B cell (primary cell): ENCODE results near the gene PLBD1. TPM values are rescaled to one million over a fixed set of nuclear protein-coding genes. Genes with fewer than 3 reads are reported as not detected.

Experiments used
- ATAC-seq: fragments of 200-7000 bp; cut with Tn5 transposase; one replicate; pipeline ENCODE4 v1.10.0; 2021; ENCODE audit warnings: low read depth, mild to moderate bottlenecking, moderate number of reproducible peaks, moderate library complexity
- CTCF ChIA-PET: fragments of 350-600 bp; sonication (Branson Sonifier 250); formaldehyde crosslinking; loops from one replicate; lab custom pipeline; 2021; ENCODE audit warnings: antibody characterized with exemption, inconsistent platforms; lab: Charles Lee
- POLR2A ChIA-PET: fragments of 350-600 bp; sonication (Branson Sonifier 250); formaldehyde crosslinking; loops from one replicate; lab custom pipeline; 2021; ENCODE audit warnings: antibody characterized with exemption; lab: Charles Lee
- DNase-seq: peaks from one replicate; pipeline ENCODE4 v3.0.0; 2013
- H2AFZ ChIP-seq: 2 replicates; pipeline ENCODE4 v1.6.1; 2012; ENCODE audit warnings: mild to moderate bottlenecking, low read depth, low read length; ENCODE audit not compliant: insufficient read depth, poor library complexity, severe bottlenecking
- H3K27ac ChIP-seq, 2 donors: 1 replicate in 1 of 2; 2 replicates in 1 of 2; pipeline ENCODE4 v1.5.1; 2012 to 2013; ENCODE audit warnings: low read length in 2 of 2, mild to moderate bottlenecking in 2 of 2, moderate library complexity in 1 of 2
- H3K27me3 ChIP-seq, 4 experiments: fragments of 200-600 bp in 1 of 4; sonication (generic) in 1 of 4; replicated peaks in 1 of 4; 1 replicate in 2 of 4; 2 replicates in 2 of 4; pipeline versions ENCODE4 v1.6.1 to v1.7.0; 2013 to 2016; ENCODE audit warnings: low read length in 3 of 4, mild to moderate bottlenecking in 2 of 4, mixed read lengths in 1 of 4, moderate library complexity in 1 of 4; ENCODE audit not compliant: insufficient read depth in 4 of 4, control insufficient read depth in 3 of 4; ENCODE audit errors: control extremely low read depth in 1 of 4
- H3K36me3 ChIP-seq, 2 experiments: replicated peaks in 1 of 2; 1 replicate in 1 of 2; 2 replicates in 1 of 2; pipeline versions ENCODE4 v1.6.1 to v1.7.1; 2013; ENCODE audit warnings: low read length in 1 of 2; ENCODE audit not compliant: insufficient read depth in 2 of 2, control insufficient read depth in 1 of 2; ENCODE audit errors: control extremely low read depth in 1 of 2, extremely low read depth in 1 of 2
- H3K4me1 ChIP-seq, 2 donors: fragments of 200-600 bp in 1 of 2; sonication (generic) in 1 of 2; 1 replicate in 1 of 2; 2 replicates in 1 of 2; pipeline versions ENCODE4 v1.5.1 to v1.6.1; 2013 to 2017; ENCODE audit warnings: low read length in 2 of 2; ENCODE audit not compliant: control insufficient read depth in 2 of 2, insufficient read depth in 2 of 2
- H3K4me2 ChIP-seq: replicated peaks from 2 replicates; pipeline ENCODE3; 2012; ENCODE audit warnings: mild to moderate bottlenecking, low read depth, low read length; ENCODE audit not compliant: poor library complexity, severe bottlenecking
- H3K4me3 ChIP-seq, 5 experiments: fragments of 200-600 bp in 1 of 5; sonication (generic) in 1 of 5; 1 replicate in 3 of 5; 2 replicates in 2 of 5; pipeline versions ENCODE4 v1.5.1 to v1.7.0; 2011 to 2016; ENCODE audit warnings: low read length in 4 of 5, mild to moderate bottlenecking in 4 of 5, low read depth in 2 of 5, control low read depth in 1 of 5, moderate library complexity in 1 of 5; ENCODE audit not compliant: insufficient read depth in 1 of 5; ENCODE audit errors: control extremely low read depth in 1 of 5, extremely low read depth in 1 of 5
- H3K79me2 ChIP-seq: fragments of 200-600 bp; sonication (generic); one replicate; pipeline ENCODE4 v1.6.0; 2016; ENCODE audit warnings: low read length; ENCODE audit not compliant: control insufficient read depth, insufficient read depth
- H3K9ac ChIP-seq: fragments of 200-600 bp; sonication (generic); 2 replicates; pipeline ENCODE4 v1.6.1; 2017; ENCODE audit warnings: mild to moderate bottlenecking, low read length, moderate library complexity
- H3K9me3 ChIP-seq, 3 donors: one replicate each; pipeline versions ENCODE4 v1.6.1 to v1.7.1; 2013; ENCODE audit warnings: low read length in 2 of 3; ENCODE audit not compliant: control insufficient read depth in 2 of 3, insufficient read depth in 1 of 3; ENCODE audit errors: control extremely low read depth in 1 of 3
- H4K20me1 ChIP-seq: 2 replicates; pipeline ENCODE4 v1.6.0; 2012; ENCODE audit warnings: mild to moderate bottlenecking, low read length; ENCODE audit not compliant: insufficient read depth, control insufficient read depth, poor library complexity, severe bottlenecking
- H3K27ac Mint-ChIP-seq: one replicate; pipeline ENCODE4 v1.8.0; 2021; ENCODE audit warnings: mixed read lengths
- H3K27me3 Mint-ChIP-seq: one replicate; pipeline ENCODE4 v1.8.0; 2021; ENCODE audit warnings: mixed read lengths
- H3K4me1 Mint-ChIP-seq: one replicate; pipeline ENCODE4 v1.8.0; 2021; ENCODE audit warnings: mixed read lengths
- H3K4me3 Mint-ChIP-seq: one replicate; pipeline ENCODE4 v1.8.0; 2021; ENCODE audit warnings: mixed read lengths
- H3K9me3 Mint-ChIP-seq: one replicate; pipeline ENCODE4 v1.8.0; 2022; ENCODE audit warnings: mixed read lengths; ENCODE audit not compliant: insufficient read depth
- CTCF ChIP-seq: fragments of 200-600 bp; IDR thresholded peaks from one replicate; pipeline ENCODE4 v1.8.0; 2022; ENCODE audit warnings: antibody characterized with exemption, mild to moderate bottlenecking
- EZH2 ChIP-seq: IDR thresholded peaks from 2 replicates; pipeline ENCODE4 v1.6.1; 2012; ENCODE audit warnings: borderline replicate concordance, low read depth, mild to moderate bottlenecking, moderate library complexity, low read length; ENCODE audit not compliant: insufficient read depth, poor library complexity, severe bottlenecking
- WGBS: methylation state at CpG from one replicate; pipeline ENCODE4 v1.1.5; 2013; ENCODE audit warnings: missing lambda C conversion rate; ENCODE audit not compliant: insufficient coverage; 5-methylcytosine and 5-hydroxymethylcytosine counted together
- intact Hi-C: fragments of 100-400 bp; cut with micrococcal nuclease; formaldehyde crosslinking; loops from one replicate; pipeline ENCODE4 v1.10.0; 2022
- polyA plus RNA-seq: library from polyadenylated mRNA; depleted of rRNA; stranded (reverse); fragments of >200 nt; gene quantifications from 2 replicates; pipeline ENCODE4 v1.2.3, GENCODE V29; 2012
- total RNA-seq, 2 donors: library from RNA; stranded (reverse); fragments of 120-200 nt in 1 of 2; gene quantifications; 1 replicate in 1 of 2; 2 replicates in 1 of 2; pipeline versions ENCODE4 v1.2.3 to v1.2.4, GENCODE V29; 2013 to 2022

The PLBD1 gene
- total and polyA plus RNA-seq, 2 donors (not counting 1 experiment from before 2014, with no cell fraction given) = 1.1 to 1.6 TPM

- no peak overlapping the region for H3K4me2 ChIP-seq
- ATAC-seq (no peak), DNase-seq (no peak)
- peaks cover 12% of the 10 kb centered on the region for H3K27me3 Mint-ChIP-seq
- H3K27ac ChIP-seq = no peak overlapping the region
- H4K20me1 ChIP-seq = no peaks in the 10 kb centered on the region
- no peak overlapping the region for H3K27ac Mint-ChIP-seq
- peaks cover 0 to 8% (median 0%) of the 10 kb centered on the region in 4 experiments for H3K27me3 ChIP-seq
- TF ChIP-seq EZH2 = no peak
- TF ChIP-seq CTCF = no peak
- H3K4me3 Mint-ChIP-seq = no peak overlapping the region
- ChIA-PET CTCF (no interaction called here), POLR2A (no interaction called here)
- H3K4me3 ChIP-seq = no peak overlapping the region
- H2AFZ ChIP-seq = no peak overlapping the region
- H3K4me1 ChIP-seq = peaks cover 17 to 20% of the 10 kb centered on the region in 2 donors
- H3K36me3 ChIP-seq = no peaks in the 10 kb centered on the region
- intact Hi-C loops = no loop called here
- H3K9me3 ChIP-seq = no peaks in the 10 kb centered on the region
- H3K9ac ChIP-seq = no peak overlapping the region
- WGBS = no CpG with 5 or more reads among the region's 6 CpGs
- H3K79me2 ChIP-seq = no peaks in the 10 kb centered on the region
- no peaks in the 10 kb centered on the region for H3K9me3 Mint-ChIP-seq
- peaks cover 23% of the 10 kb centered on the region for H3K4me1 Mint-ChIP-seq
Measured at GRCh38 chr12:14562279-14562678, 5.4 kb downstream of the PLBD1 start.

GRCh38 chr12:14561677-14562238, 5.9 kb downstream of the PLBD1 start:
- H3K9me3 Mint-ChIP-seq = no peaks in the 10 kb centered on the region
- H3K27ac Mint-ChIP-seq = no peak overlapping the region
- no peaks in the 10 kb centered on the region for H4K20me1 ChIP-seq
- DNase-seq = no peak
- peaks cover 14 to 17% of the 10 kb centered on the region in 2 donors for H3K4me1 ChIP-seq
- H3K27me3 ChIP-seq = peaks cover 0 to 3% (median 0%) of the 10 kb centered on the region in 4 experiments
- peaks cover 21% of the 10 kb centered on the region for H3K4me1 Mint-ChIP-seq
- H3K4me3 ChIP-seq = no peak overlapping the region
- no peaks in the 10 kb centered on the region for H3K36me3 ChIP-seq
- CTCF ChIA-PET = interaction anchor here (1.2 kb wide), 1 partner anchor 376 kb away, joined by 3 read pairs; no protein-coding TSS in a partner anchor
- POLR2A ChIA-PET = no interaction called here
- no peak overlapping the region for H3K4me2 ChIP-seq
- peaks cover 8% of the 10 kb centered on the region for H3K27me3 Mint-ChIP-seq
- WGBS = 98% methylated on average over 4 of the region's 9 CpGs
- H3K79me2 ChIP-seq = no peaks in the 10 kb centered on the region
- no peak overlapping the region for H2AFZ ChIP-seq
- intact Hi-C loops = no loop called here
- no peak overlapping the region for H3K9ac ChIP-seq
- peaks cover 0 to 2% (median 0%) of the 10 kb centered on the region in 3 donors for H3K9me3 ChIP-seq
- H3K4me3 Mint-ChIP-seq = no peak overlapping the region
- ATAC-seq = no peak
- no peak overlapping the region for H3K27ac ChIP-seq
- TF ChIP-seq EZH2 = no peak
- TF ChIP-seq CTCF = no peak
